Right lobe of liver (tissue), 4 donors: ENCODE measurements around the gene CLIP4.

ENCODE experiments used
- CTCF ChIP-seq, 4 donors: fragments of 200-600 bp in 3 of 4; fragments of 450-650 bp in 1 of 4; IDR thresholded peaks; one replicate each; pipeline versions ENCODE4 v1.5.1 to v1.8.0; 2016 to 2022; ENCODE audit warnings: antibody characterized with exemption in 4 of 4, mild to moderate bottlenecking in 2 of 4
- POLR2A ChIP-seq: fragments of 450-650 bp; IDR thresholded peaks from one replicate; pipeline ENCODE4 v1.6.1; 2017; ENCODE audit warnings: antibody characterized with exemption, mild to moderate bottlenecking
- donor health status: DM: no; HTN: no; CAD: no.
- donor health status: DM: no; HTN: no; CAD: no.
- donor health status: DM: no; HTN: yes; CAD: no.

GRCh38 chr2:29139731-29140130, 24.5 kb downstream of the CLIP4 start:
- TF ChIP-seq CTCF (IDR thresholded peaks at IDR 0.05) (no peak), POLR2A (no peak)
